Activated CD4-positive, CD25-positive, alpha-beta regulatory T cell treated with anti-CD3 and anti-CD28 coated beads, Interleukin-2, amount 50 U/mL, for 72 hours (primary cell): ENCODE results near the gene HARS1.
"Not testable (repeated sequence)": the region's sequence is repeated elsewhere in the genome, so short reads cannot be mapped to it uniquely, and the experiment has no call there.

ENCODE experiments used
- DNase-seq: peaks from one replicate; pipeline ENCODE4 v3.0.0; 2021

The HARS1 gene

GRCh38 chr5:140690941-140691924, at the start of gene HARS1, which contains the start of gene HARS2:
TSS of gene HARS1 (minus strand) at chr5:140691370. CDS start at chr5:140691304, 66 bp downstream.
TSS of gene HARS2 (plus strand) at chr5:140691455. CDS start at chr5:140691649, 194 bp downstream.
- peak; percentile 76 for DNase-seq

- DNase-seq, result no peak
Measured at GRCh38 chr5:140737486-140737885, 46.3 kb upstream of the HARS1 start.

GRCh38 chr5:140734354-140734753, 43.2 kb upstream of the HARS1 start:
- DNase-seq, result no peak

GRCh38 chr5:140733098-140733497, 41.9 kb upstream of the HARS1 start:
- DNase-seq, result no peak

GRCh38 chr5:140725799-140726471, 34.8 kb upstream of the HARS1 start:
- DNase-seq, result peak; percentile 80

GRCh38 chr5:140721395-140721794, 30.2 kb upstream of the HARS1 start:
- not testable (repeated sequence) for DNase-seq

- DNase-seq, result not testable (repeated sequence)
Measured at GRCh38 chr5:140720738-140721137, 29.6 kb upstream of the HARS1 start.

- no peak for DNase-seq
Measured at GRCh38 chr5:140718266-140718592, 27.1 kb upstream of the HARS1 start.

- DNase-seq, result not testable (repeated sequence)
Measured at GRCh38 chr5:140716238-140716637, 25.1 kb upstream of the HARS1 start.

- DNase-seq, result no peak
Measured at GRCh38 chr5:140713562-140714094, 22.5 kb upstream of the HARS1 start.

GRCh38 chr5:140711794-140712193, 20.6 kb upstream of the HARS1 start:
- DNase-seq, result no peak

GRCh38 chr5:140710899-140711552, 19.9 kb upstream of the HARS1 start:
- DNase-seq, result peak; percentile 83

GRCh38 chr5:140708787-140709186, 17.6 kb upstream of the HARS1 start:
- not testable (repeated sequence) for DNase-seq

- DNase-seq, result no peak
Measured at GRCh38 chr5:140707812-140708211, 16.6 kb upstream of the HARS1 start.

GRCh38 chr5:140700177-140701144, 9.3 kb upstream of the HARS1 start, which contains the start of gene ZMAT2:
TSS of gene ZMAT2 (plus strand) at chr5:140700447. CDS start at chr5:140700461, 14 bp downstream.
- DNase-seq, result peak; percentile 86

GRCh38 chr5:140696891-140697492, 5.8 kb upstream of the HARS1 start:
- no peak for DNase-seq

GRCh38 chr5:140694276-140694675, 3.1 kb upstream of the HARS1 start:
- no peak for DNase-seq

GRCh38 chr5:140690376-140690932, 716 bp downstream of the HARS1 start:
- no peak for DNase-seq

GRCh38 chr5:140678993-140679392, 12.2 kb downstream of the HARS1 start:
- DNase-seq, result no peak

- no peak for DNase-seq
Measured at GRCh38 chr5:140677947-140678346, 13.2 kb downstream of the HARS1 start.

- DNase-seq, result no peak
Measured at GRCh38 chr5:140674629-140675028, 16.5 kb downstream of the HARS1 start.
